Measurements from ENCODE around the gene TMEM238. TPM values are rescaled to one million over a fixed set of nuclear protein-coding genes. Genes with fewer than 3 reads are reported as not detected.
A peak's percentile ranks its signal among the peaks of the same experiment; 100 is the strongest.

TMEM238 gene
- total RNA-seq, 1 donor from 2014 or later = 1.0 TPM

- peak; percentile 93 for ATAC-seq (ENCODE audit: poor library complexity)
- intact Hi-C loops (cut with DNase I) = loop anchor here (2.0 to 5.0 kb wide), 2 partner anchors 46 to 83 kb away; partner anchors contain the start of gene KMT5C
- DNase-seq = peak; percentile 99
These were observed 1.0 kb upstream of the TMEM238 start for GRCh38 chr19:55384920-55385723.

DNA sequence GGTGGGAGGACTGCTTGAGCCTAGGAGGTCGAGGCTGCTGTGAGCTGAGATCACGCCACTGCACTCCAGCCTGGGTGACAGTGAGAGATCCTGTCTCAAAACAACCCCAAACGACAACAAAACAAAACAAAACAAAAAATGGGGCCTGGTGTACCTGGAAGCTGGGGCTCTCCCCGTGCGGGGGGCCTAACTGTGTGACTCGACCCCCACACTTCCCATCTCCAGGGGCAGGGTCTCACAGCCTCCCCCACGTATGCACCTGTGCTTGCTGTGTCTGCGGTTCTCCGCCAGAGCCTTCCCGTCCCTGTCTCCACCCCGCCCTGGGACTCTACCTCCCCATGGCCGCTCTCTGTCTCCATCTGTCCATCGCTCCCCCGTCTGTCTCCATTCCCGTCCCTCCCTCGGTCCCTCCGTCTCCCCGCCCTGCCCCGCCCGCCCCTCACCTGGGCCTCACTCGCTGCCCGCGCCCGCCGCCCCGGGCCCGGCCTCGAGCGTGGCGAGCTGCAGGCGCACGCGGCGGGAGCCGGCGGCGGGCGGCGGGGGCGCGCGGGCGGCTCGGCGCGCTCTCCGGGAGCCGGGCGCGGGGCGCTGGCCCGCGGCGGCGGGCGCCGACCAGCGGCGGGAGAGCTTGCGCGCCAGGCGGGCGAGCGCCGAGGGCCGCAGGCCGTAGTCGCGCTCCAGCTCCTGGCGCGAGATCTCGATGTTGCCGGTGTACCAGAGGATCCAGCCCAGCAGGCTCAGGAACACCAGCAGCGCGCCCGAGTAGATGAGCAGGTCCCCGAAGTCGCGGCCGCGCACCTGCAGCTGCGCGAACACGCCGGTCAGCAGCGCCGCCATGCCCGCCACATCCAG, 587 bp downstream of the TMEM238 start:
- ATAC-seq (ENCODE audit: poor library complexity) (no peak), DNase-seq (peak; percentile 76)
- intact Hi-C loops (cut with DNase I) = loop anchor here (2.0 to 5.0 kb wide), 2 partner anchors 45 to 81 kb away; partner anchors contain the start of gene KMT5C

- no peak for DNase-seq
These were observed 1.5 kb downstream of the TMEM238 start for GRCh38 chr19:55382522-55383054.

DNA sequence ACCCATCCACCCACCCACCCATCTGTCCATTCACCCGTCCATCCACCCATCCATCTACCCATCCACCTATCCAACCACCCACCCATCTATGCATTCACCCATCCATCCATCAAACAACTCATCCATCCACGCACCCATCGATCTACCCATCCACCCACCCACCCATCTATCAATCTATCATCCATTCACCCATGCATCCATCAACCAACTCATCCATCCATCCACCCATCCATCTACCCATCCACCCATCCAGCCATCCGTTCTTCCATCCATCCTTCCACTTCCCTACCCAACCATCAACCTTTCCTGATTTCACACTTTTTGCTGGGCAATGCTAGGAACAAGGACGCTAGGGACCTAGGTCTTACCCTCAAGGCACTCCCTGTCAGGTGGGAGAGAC, 2.1 kb downstream of the TMEM238 start:
- intact Hi-C loops (cut with DNase I) = loop anchor here (5.0 kb wide), 1 partner anchor 80 kb away; no protein-coding TSS in a partner anchor
- no peak for ATAC-seq (ENCODE audit: poor library complexity)
- no peak for DNase-seq

More at GRCh38 chr19:55382522-55383054, 1.5 kb downstream of the TMEM238 start:
- no peak for ATAC-seq (ENCODE audit: poor library complexity)
- intact Hi-C loops (cut with DNase I) = loop anchor here (5.0 kb wide), 1 partner anchor 80 kb away; no protein-coding TSS in a partner anchor

DNA sequence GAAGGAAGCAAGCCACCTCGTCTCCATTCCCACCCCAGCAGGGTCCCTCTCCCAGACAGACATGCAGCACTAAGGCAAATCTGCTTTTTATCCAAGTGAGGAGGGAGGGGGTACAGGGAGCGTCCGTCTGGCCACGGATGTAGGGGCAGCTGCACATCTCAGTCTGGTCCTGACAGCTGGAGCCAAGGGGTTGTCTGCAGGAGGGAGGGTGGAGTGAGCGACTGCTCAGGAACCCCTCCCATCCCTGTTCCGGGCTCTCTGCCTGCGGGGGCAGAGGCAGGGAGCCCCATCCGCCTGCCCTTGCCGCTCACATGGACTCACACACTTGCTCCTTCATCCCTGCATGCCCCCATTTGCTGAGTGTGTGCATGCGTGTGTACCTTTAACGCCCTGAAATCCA, 4.9 kb downstream of the TMEM238 start:
- intact Hi-C loops (cut with DNase I) = no loop called here
- no peak for DNase-seq
- ATAC-seq (ENCODE audit: poor library complexity) = no peak

- DNase-seq = no peak
- ATAC-seq (ENCODE audit: poor library complexity) = no peak
- intact Hi-C loops (cut with DNase I) = no loop called here
These were observed 6.5 kb downstream of the TMEM238 start for GRCh38 chr19:55377356-55378131.

DNA sequence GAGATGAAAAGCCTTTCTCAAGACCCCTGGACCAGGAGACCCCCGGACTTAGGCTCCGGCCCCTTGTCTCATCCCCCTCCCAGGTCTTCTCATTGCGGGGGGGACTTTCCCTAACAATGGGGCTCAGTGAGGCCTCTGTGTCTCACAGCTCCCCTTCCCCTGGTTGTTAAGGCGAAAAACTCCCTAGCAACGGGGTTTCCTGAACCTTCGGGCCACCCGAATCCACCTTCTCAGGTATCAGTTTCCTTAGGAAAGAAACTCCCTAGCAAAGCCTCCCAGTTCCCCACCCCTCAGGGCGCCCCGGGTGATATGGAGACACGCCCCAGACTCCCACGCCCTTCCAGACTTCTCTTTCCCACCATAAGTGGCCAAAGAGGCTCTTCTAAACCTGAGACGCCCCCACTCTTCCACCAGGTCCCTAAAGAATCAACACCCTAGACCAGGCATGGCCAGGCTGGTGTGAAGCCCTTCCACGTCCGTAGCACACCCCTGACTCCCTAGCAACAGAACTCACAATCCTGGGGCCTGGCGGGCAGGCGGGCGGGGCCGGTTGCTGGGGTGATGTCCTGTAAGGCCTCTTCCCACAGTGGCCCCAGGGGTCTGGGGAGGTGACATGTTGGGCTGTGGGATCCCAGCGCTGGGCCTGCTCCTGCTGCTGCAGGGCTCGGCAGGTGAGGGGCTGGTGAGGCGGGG, 7.7 kb downstream of the TMEM238 start, which contains the start of gene TMEM190:
Gene TMEM190 (plus strand): TSS at position 586 of the 693 bp plus-strand sequence. CDS start 28 bp downstream, at position 614.
- ATAC-seq (ENCODE audit: poor library complexity) = no peak
- no peak for DNase-seq
- intact Hi-C loops (cut with DNase I) = no loop called here

GRCh38 chr19:55373993-55374757, 9.9 kb downstream of the TMEM238 start:
- ATAC-seq (ENCODE audit: poor library complexity) (no peak), DNase-seq (no peak)
- intact Hi-C loops (cut with DNase I) = no loop called here

GRCh38 chr19:55373306-55373992, 10.6 kb downstream of the TMEM238 start:
- DNase-seq (no peak), ATAC-seq (ENCODE audit: poor library complexity) (no peak)
- intact Hi-C loops (cut with DNase I) = no loop called here

DNA sequence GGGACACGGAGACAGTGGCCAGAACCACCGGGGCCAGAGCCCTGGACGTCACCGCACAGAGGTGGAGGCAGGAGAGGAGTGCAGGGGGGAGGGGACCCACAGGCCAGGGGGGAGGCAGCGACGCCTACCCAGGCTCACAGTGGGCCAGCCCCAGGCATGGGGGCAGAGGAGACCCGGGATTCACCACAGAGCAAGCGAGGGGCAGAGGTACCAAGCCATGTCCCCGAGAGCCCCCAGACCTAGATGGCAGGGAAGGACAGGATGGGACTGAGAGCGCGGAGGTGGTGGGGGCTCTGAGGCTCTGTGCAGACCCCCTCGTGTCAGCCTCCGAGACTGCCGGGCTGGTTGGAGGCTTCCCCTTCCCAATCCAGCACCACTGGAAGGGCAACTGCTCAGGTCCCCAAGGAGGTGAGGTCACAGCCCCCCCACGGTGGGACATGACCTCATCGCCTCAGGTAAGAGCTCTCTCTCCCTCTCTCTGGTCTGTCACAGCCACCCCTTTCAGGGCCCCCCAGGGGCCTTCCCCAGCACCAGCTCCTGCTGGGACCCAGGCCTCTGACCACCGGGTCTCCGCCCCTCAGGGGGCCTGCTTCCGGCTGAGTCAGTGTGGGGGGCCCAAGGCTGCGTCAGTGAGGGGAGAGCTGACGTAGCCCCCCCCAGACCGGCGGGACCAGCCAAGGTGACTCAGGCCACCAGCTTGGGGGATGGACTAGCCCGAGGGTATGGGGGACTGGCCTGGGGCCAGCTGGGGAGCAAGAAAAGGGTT, 11.6 kb downstream of the TMEM238 start:
- ATAC-seq (ENCODE audit: poor library complexity) (no peak), DNase-seq (no peak)
- intact Hi-C loops (cut with DNase I) = no loop called here

- no peak for DNase-seq
- intact Hi-C loops (cut with DNase I) = no loop called here
- ATAC-seq (ENCODE audit: poor library complexity) = no peak
These were observed 13.6 kb downstream of the TMEM238 start, which contains the start of gene IL11 for GRCh38 chr19:55370305-55370988. IL11 (minus strand) TSS chr19:55370463; CDS start chr19:55370310, 153 bp downstream.

GRCh38 chr19:55369653-55370304, 14.3 kb downstream of the TMEM238 start:
- intact Hi-C loops (cut with DNase I) = no loop called here
- ATAC-seq (ENCODE audit: poor library complexity) (no peak), DNase-seq (no peak)

GRCh38 chr19:55368701-55369563, 15.2 kb downstream of the TMEM238 start:
- DNase-seq = no peak
- intact Hi-C loops (cut with DNase I) = no loop called here
- peak; percentile 34 for ATAC-seq (ENCODE audit: poor library complexity)

- ATAC-seq (ENCODE audit: poor library complexity) (no peak), DNase-seq (no peak)
- intact Hi-C loops (cut with DNase I) = no loop called here
These were observed 16.0 kb downstream of the TMEM238 start for GRCh38 chr19:55368106-55368505.

Data from Right ventricle myocardium superior (tissue), 1 donor.